ACHN (cell line): ENCODE measurements around the gene PLA2G4A.

Experiments used
- DNase-seq: peaks from one replicate; pipeline ENCODE4 v3.0.0-alpha.2; 2015
- in situ Hi-C: cut with HindIII; loops from 2 replicates; pipeline ENCODE4 v1.10.0; 2017; ENCODE audit warnings: low sequenced_read_pairs, low pct_ligation_motif_present, low pct_unique_long_range_greater_than_20kb

Gene PLA2G4A

DNA sequence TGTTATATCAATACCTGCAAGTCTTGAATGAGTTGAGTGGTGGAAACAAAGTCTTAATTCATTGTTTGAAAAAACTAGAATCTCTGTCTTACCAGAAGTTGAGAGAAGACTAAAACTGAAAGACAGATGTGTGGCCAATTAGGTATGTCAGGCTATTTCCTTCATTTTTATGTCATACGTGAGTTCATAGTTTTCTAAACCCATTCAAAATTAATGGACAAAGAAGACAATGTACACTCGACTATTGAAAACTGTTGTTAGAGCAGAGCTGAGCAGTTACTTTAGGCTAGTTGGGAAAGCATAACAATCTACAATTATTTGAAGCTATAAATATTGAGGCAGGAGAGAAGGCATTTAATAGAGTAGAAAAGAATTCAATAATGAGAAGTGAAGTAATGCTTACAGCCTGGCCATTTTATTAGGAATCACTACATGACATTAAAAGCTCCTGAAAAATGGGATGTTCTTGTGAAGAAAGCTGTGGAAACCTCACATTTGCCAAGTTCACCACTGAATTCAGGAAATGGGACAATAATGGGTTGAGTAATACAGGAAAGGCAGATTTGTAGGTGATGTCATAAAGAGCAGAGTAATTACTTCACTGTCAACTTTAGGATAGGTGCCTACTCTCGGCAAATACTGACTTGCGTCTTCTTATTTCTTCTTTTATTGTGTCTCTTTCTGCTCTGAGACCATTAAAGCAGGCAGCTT lies 204.4 kb downstream of the PLA2G4A start:
- in situ Hi-C loops, result no loop called here
- DNase-seq, result no peak

- no peak for DNase-seq
- in situ Hi-C loops, result no loop called here
Measured at GRCh38 chr1:187033693-187034390, 205.1 kb downstream of the PLA2G4A start.

DNA sequence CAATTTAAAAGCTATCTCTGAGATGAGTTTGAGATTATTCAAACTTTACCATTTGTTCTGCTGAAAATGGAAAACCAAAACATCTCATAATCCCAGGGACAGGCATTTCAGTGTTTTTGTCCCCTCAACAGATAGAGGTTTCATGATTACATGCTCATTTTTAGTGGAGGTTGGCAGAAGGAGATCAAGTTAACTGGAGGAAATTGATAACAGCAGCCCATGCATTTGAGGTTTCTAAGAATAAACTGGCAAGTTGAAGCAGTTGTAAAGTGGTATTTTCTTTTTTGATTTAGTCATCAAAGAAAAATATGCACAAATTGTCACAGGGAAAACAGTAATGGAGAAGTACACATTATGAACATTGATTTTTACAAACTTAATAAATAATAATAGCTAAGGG lies 205.8 kb downstream of the PLA2G4A start:
- no peak for DNase-seq
- in situ Hi-C loops, result no loop called here

GRCh38 chr1:187037973-187038553 lies 209.3 kb downstream of the PLA2G4A start:
- no peak for DNase-seq
- in situ Hi-C loops, result no loop called here
